Brain microvascular endothelial cell (primary cell): Measurements from ENCODE around the gene LRRC71.

Experiments
- DNase-seq: peaks from one replicate; pipeline ENCODE4 v3.0.0-alpha.2; 2020
- H3K27ac ChIP-seq: fragments of 250-450 bp; sonication (Bioruptor Pico); 2 replicates; pipeline ENCODE4 v1.5.1; 2020; ENCODE audit warnings: mild to moderate bottlenecking, moderate library complexity
- H3K27me3 ChIP-seq: fragments of 250-450 bp; sonication (Bioruptor Pico); replicated peaks from 2 replicates; pipeline ENCODE4 v1.5.1; 2020; ENCODE audit warnings: mild to moderate bottlenecking
- H3K36me3 ChIP-seq: fragments of 250-450 bp; sonication (Bioruptor Pico); replicated peaks from 2 replicates; pipeline ENCODE4 v1.5.1; 2020; ENCODE audit warnings: mild to moderate bottlenecking
- H3K4me3 ChIP-seq: 2 replicates; pipeline ENCODE4 v1.5.1; 2011; ENCODE audit warnings: low read depth, mild to moderate bottlenecking, control low read depth, low read length, moderate library complexity
- CTCF ChIP-seq: IDR thresholded peaks from 2 replicates; pipeline ENCODE4 v1.5.1; 2011; ENCODE audit warnings: low read depth, mild to moderate bottlenecking, moderate library complexity, low read length, control low read depth, inconsistent platforms; ENCODE audit errors: missing control alignments
- in situ Hi-C: cut with HindIII; loops from 2 replicates; pipeline ENCODE4 v1.10.0; 2017; ENCODE audit warnings: low sequenced_read_pairs, low pct_ligation_motif_present

Gene LRRC71

GRCh38 chr1:156882543-156882942 is 37.9 kb upstream of the LRRC71 start:
- DNase-seq = no peak
- in situ Hi-C loops = no loop called here
- H3K27me3 ChIP-seq = peaks cover 25% of the 10 kb centered on the region
- no peak overlapping the region for H3K4me3 ChIP-seq
- no peak overlapping the region for H3K27ac ChIP-seq
- TF ChIP-seq CTCF = no peak
- H3K36me3 ChIP-seq = no peaks in the 10 kb centered on the region

- Histone ChIP-seq H3K27me3 (peaks cover 21% of the 10 kb centered on the region), H3K4me3 (no peak overlapping the region), H3K36me3 (no peaks in the 10 kb centered on the region), H3K27ac (no peak overlapping the region)
- in situ Hi-C loops = no loop called here
- no peak for DNase-seq
- no peak for TF ChIP-seq CTCF
Observed at GRCh38 chr1:156883919-156884318, 36.5 kb upstream of the LRRC71 start.

GRCh38 chr1:156884560-156885184 is 35.8 kb upstream of the LRRC71 start:
- TF ChIP-seq CTCF = no peak
- in situ Hi-C loops = no loop called here
- Histone ChIP-seq H3K36me3 (no peaks in the 10 kb centered on the region), H3K27ac (no peak overlapping the region), H3K4me3 (no peak overlapping the region), H3K27me3 (peaks cover 21% of the 10 kb centered on the region)
- no peak for DNase-seq

- peaks cover 21% of the 10 kb centered on the region for H3K27me3 ChIP-seq
- in situ Hi-C loops = no loop called here
Observed at GRCh38 chr1:156885314-156885713, 35.1 kb upstream of the LRRC71 start.

GRCh38 chr1:156885880-156886355 is 34.5 kb upstream of the LRRC71 start:
- DNase-seq = no peak
- in situ Hi-C loops = no loop called here
- Histone ChIP-seq H3K4me3 (no peak overlapping the region), H3K36me3 (no peaks in the 10 kb centered on the region), H3K27ac (no peak overlapping the region), H3K27me3 (peaks cover 21% of the 10 kb centered on the region)
- no peak for TF ChIP-seq CTCF

More at GRCh38 chr1:156885314-156885713, 35.1 kb upstream of the LRRC71 start:
- Histone ChIP-seq H3K4me3 (no peak overlapping the region), H3K36me3 (no peaks in the 10 kb centered on the region), H3K27ac (no peak overlapping the region)
- DNase-seq = no peak
- TF ChIP-seq CTCF = no peak
